Stomach (tissue), 4 donors: ENCODE data around the gene MAB21L2.

Experiments used
- EP300 ChIP-seq: sonication (generic); formaldehyde crosslinking; IDR thresholded peaks from one replicate; pipeline ENCODE4 v1.6.1; 2017; ENCODE audit warnings: antibody characterized with exemption
- TF ChIP-seq, protein P1 (sequence below), 7 experiments: fragments of 450-650 bp in 4 of 7; fragments of 200-600 bp in 3 of 7; sonication (generic) in 3 of 7; IDR thresholded peaks; one replicate each; pipeline ENCODE4 v1.5.1; 2016 to 2019; ENCODE audit warnings: antibody characterized with exemption in 7 of 7, control low read depth in 2 of 7, mild to moderate bottlenecking in 1 of 7

DNA sequence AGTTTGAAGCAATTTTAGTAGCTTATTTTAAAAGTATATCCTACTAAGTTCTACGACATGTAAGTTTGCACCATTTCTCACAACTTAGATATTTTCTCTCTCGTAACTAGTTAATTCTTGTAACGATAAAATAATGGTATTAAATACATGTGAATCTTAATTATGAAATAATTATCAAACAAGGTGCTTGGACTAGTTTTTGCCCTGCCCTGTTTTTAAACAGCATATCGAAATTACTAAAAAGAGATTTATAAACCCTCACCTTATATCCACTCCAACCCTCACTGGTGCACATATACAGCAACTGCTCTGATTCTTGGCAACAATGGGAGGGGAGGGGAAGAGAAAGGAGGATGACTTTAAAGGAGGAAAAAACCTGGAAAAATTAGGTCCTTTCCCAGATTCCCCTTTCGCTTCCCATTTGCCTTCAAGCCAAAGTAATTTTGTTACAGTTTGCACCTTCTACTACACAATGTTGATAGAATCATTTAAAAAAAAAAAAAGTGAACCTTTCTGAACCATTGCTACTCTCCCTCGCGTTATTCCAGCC lies 820 bp upstream of the MAB21L2 start:
- TF ChIP-seq, protein P1, sequence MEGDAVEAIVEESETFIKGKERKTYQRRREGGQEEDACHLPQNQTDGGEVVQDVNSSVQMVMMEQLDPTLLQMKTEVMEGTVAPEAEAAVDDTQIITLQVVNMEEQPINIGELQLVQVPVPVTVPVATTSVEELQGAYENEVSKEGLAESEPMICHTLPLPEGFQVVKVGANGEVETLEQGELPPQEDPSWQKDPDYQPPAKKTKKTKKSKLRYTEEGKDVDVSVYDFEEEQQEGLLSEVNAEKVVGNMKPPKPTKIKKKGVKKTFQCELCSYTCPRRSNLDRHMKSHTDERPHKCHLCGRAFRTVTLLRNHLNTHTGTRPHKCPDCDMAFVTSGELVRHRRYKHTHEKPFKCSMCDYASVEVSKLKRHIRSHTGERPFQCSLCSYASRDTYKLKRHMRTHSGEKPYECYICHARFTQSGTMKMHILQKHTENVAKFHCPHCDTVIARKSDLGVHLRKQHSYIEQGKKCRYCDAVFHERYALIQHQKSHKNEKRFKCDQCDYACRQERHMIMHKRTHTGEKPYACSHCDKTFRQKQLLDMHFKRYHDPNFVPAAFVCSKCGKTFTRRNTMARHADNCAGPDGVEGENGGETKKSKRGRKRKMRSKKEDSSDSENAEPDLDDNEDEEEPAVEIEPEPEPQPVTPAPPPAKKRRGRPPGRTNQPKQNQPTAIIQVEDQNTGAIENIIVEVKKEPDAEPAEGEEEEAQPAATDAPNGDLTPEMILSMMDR (IDR thresholded peaks at IDR 0.05), result no peak
- no peak for TF ChIP-seq EP300
